ENCODE measurements around the gene B4GALNT2.

DNA sequence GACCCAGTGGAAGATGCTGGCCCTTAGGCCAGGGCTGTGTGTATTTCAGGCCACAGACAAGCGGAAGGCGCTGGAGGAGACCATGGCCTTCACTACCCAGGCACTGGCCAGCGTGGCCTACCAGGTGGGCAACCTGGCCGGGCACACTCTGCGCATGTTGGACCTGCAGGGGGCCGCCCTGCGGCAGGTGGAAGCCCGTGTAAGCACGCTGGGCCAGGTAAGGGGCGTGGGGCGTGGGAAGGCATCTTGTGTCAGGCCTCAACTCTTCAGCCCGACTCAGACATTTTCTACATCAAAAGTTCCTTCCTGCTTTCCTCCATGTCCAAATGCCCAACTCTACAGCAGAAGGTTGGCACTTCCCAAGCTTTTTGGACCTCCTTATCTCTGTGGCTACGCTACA is 83.9 kb downstream of the B4GALNT2 start:
- TF ChIP-seq TAF1 (IDR thresholded peaks at IDR 0.05; ENCODE audit: borderline replicate concordance, insufficient read depth, low read length), result no peak
- TF ChIP-seq POLR2AphosphoS5 (IDR thresholded peaks at IDR 0.05; ENCODE audit: low read depth, low read length), result no peak
- TF ChIP-seq, protein P1, sequence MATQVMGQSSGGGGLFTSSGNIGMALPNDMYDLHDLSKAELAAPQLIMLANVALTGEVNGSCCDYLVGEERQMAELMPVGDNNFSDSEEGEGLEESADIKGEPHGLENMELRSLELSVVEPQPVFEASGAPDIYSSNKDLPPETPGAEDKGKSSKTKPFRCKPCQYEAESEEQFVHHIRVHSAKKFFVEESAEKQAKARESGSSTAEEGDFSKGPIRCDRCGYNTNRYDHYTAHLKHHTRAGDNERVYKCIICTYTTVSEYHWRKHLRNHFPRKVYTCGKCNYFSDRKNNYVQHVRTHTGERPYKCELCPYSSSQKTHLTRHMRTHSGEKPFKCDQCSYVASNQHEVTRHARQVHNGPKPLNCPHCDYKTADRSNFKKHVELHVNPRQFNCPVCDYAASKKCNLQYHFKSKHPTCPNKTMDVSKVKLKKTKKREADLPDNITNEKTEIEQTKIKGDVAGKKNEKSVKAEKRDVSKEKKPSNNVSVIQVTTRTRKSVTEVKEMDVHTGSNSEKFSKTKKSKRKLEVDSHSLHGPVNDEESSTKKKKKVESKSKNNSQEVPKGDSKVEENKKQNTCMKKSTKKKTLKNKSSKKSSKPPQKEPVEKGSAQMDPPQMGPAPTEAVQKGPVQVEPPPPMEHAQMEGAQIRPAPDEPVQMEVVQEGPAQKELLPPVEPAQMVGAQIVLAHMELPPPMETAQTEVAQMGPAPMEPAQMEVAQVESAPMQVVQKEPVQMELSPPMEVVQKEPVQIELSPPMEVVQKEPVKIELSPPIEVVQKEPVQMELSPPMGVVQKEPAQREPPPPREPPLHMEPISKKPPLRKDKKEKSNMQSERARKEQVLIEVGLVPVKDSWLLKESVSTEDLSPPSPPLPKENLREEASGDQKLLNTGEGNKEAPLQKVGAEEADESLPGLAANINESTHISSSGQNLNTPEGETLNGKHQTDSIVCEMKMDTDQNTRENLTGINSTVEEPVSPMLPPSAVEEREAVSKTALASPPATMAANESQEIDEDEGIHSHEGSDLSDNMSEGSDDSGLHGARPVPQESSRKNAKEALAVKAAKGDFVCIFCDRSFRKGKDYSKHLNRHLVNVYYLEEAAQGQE (IDR thresholded peaks at IDR 0.05; ENCODE audit: insufficient read depth in 1 of 2, low read depth in 2 of 2, low read length in 2 of 2), result no peak
- no peak for TF ChIP-seq SIN3A (IDR thresholded peaks at IDR 0.05; ENCODE audit: borderline replicate concordance, insufficient read depth, low read length)
- no peak for TF ChIP-seq FOXP2 (optimal IDR thresholded peaks at IDR 0.05; ENCODE audit: borderline replicate concordance, extremely low read depth, extremely low read length, insufficient read depth)

Measured in PFSK-1 (cell line).